Measurements from ENCODE around the gene KRT14. TPM values are rescaled to one million over a fixed set of nuclear protein-coding genes. Genes with fewer than 3 reads are reported as not detected.
A peak's percentile ranks its signal among the peaks of the same experiment; 100 is the strongest.
"Not testable (repeated sequence)": the region's sequence is repeated elsewhere in the genome, so short reads cannot be mapped to it uniquely, and the experiment has no call there.

The KRT14 gene
- total RNA-seq, 3 donors from 2014 or later: 0.67 TPM; not detected in 2

DNA sequence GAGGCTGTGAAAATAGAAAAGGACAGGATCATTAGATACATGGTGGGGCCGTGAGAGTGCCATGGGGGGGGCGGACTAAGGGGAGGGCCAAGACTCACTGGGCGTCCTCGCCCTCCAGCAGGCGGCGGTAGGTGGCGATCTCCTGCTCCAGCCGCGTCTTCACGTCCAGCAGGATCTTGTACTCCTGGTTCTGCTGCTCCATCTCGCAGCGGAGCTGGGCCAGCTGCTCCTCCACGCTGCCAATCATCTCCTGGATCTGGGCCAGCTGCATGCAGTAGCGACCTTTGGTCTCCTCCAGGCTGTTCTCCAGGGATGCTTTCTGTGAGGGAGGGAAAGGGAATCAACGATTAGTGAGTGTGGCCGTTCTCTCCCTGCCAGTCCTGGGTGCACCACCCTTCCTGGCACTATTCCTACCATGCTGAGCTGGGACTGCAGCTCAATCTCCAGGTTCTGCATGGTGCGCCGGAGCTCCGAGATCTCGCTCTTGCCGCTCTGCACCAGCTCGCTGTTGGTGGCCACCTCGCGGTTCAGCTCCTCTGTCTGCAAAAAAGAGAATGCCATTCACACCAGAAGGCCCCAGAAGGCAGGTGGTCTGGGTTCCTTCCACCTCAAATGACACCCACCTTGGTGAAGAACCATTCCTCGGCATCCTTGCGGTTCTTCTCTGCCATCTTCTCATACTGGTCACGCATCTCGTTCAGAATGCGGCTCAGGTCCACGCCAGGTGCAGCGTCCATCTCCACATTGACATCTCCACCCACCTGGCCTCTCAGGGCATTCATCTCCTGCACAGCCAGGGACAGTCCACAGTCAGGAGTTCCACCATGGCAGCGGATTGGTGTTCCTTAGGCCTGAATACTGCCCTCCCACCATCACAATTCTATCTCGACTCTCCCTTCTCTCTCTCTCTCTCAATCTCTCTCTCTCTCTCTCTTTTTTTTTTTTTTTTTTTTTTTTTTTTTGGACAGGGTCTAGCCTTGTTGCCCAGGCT is 3.3 kb downstream of the KRT14 start:
- peak; percentile 73 to 85 (median 79) for DNase-seq
- intact Hi-C loops (cut with DNase I, micrococcal nuclease): no loop called here

GRCh38 chr17:41582061-41582968 is 4.4 kb downstream of the KRT14 start:
- H3K4me3 ChIP-seq; H3K4me1 ChIP-seq (ENCODE audit: low read depth); H3K9me3 ChIP-seq; ATAC-seq; DNase-seq; H3K36me3 ChIP-seq (ENCODE audit: low read depth); intact Hi-C loops (cut with DNase I, micrococcal nuclease): not testable (repeated sequence)

More for the DNA sequence above, 3.3 kb downstream of the KRT14 start:
- TF ChIP-seq CTCF (IDR thresholded peaks at IDR 0.05): no peak
- H3K36me3 ChIP-seq (ENCODE audit: low read depth): no peaks in the 10 kb centered on the region
- H3K4me3 ChIP-seq: no peak overlapping the region
- no peaks in the 10 kb centered on the region for H3K9me3 ChIP-seq
- no peaks in the 10 kb centered on the region for H3K4me1 ChIP-seq (ENCODE audit: low read depth)
- ATAC-seq: peak; percentile 54

GRCh38 chr17:41581366-41582060 is 5.2 kb downstream of the KRT14 start:
- intact Hi-C loops (cut with DNase I, micrococcal nuclease): no loop called here

GRCh38 chr17:41580687-41581365 is 5.9 kb downstream of the KRT14 start:
- H3K36me3 ChIP-seq (ENCODE audit: low read depth): no peaks in the 10 kb centered on the region
- intact Hi-C loops (cut with DNase I, micrococcal nuclease): no loop called here
- H3K4me1 ChIP-seq (ENCODE audit: low read depth): no peaks in the 10 kb centered on the region
- H3K9me3 ChIP-seq: no peaks in the 10 kb centered on the region
- H3K4me3 ChIP-seq: no peak overlapping the region
- TF ChIP-seq CTCF (IDR thresholded peaks at IDR 0.05): no peak
- DNase-seq (no peak), ATAC-seq (no peak)

More at GRCh38 chr17:41581366-41582060, 5.2 kb downstream of the KRT14 start:
- no peak for ATAC-seq
- H3K36me3 ChIP-seq (ENCODE audit: low read depth): no peaks in the 10 kb centered on the region
- no peak overlapping the region for H3K4me3 ChIP-seq
- no peak for TF ChIP-seq CTCF (IDR thresholded peaks at IDR 0.05)
- no peaks in the 10 kb centered on the region for H3K4me1 ChIP-seq (ENCODE audit: low read depth)
- H3K9me3 ChIP-seq: no peaks in the 10 kb centered on the region
- no peak for DNase-seq

- no peaks in the 10 kb centered on the region for H3K4me1 ChIP-seq (ENCODE audit: low read depth)
- intact Hi-C loops (cut with DNase I, micrococcal nuclease): no loop called here
- no peak overlapping the region for H3K4me3 ChIP-seq
- no peaks in the 10 kb centered on the region for H3K9me3 ChIP-seq
- DNase-seq (no peak), ATAC-seq (no peak)
- TF ChIP-seq CTCF (IDR thresholded peaks at IDR 0.05): no peak
- no peaks in the 10 kb centered on the region for H3K36me3 ChIP-seq (ENCODE audit: low read depth)
Observed at GRCh38 chr17:41580244-41580575, 6.5 kb downstream of the KRT14 start.
